ENCODE results near the gene MAN1C1. TPM values are rescaled to one million over a fixed set of nuclear protein-coding genes. Genes with fewer than 3 reads are reported as not detected.

MAN1C1 gene
- total and polyA plus RNA-seq, 9 of the 15 experiments (the other 6 are each of a cell fraction or from before 2014, with no cell fraction given): 0.04 to 0.44 (median 0.10) TPM; not detected in 3

DNA sequence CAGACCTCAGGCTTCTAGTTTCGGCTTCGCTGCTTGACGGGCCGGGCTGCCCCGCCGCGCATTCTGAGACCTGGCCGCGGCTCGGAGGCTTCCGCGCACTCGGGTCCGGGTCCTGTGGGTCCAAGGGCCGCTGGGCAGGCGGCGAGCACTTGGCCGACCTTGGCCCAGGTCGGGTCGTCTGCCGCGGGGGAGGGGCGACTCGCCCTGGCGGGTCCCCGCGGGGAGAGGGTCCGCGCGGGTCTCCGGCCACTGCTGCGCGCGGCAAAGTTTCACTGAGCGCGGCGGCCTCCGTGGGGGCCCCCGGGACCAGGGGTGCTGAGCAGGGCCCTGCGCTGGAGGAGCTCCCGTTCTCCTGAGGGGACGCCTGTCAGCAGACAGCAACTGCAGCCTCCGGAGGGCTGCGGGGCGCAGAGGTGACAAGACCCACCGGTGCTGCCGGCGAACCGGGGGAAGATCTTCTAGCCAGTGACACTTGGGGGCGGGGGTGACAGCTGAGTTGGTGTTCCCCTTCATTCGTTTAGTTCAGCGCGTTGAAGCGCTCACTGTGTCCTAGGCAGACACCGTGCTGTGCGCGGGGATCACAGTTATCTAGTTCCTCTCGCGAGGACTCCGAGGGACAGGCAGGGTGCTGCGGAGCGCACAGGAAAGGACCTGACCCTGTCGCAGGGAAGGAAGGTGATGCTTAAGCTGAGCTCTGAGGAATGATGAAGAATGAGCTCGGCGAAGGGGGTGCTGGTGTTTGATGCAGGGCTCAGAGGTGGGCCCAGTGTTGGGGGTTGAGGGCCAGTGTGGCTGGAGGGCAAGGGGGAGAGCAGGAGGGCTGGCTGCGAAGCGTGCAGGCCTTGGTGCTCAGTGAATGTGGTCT, 203.9 kb downstream of the MAN1C1 start (continued):
- no peak for TF ChIP-seq EZH2 (IDR thresholded peaks at IDR 0.05; ENCODE audit: borderline replicate concordance, low read depth, low read length)
- TF ChIP-seq RBBP5 (IDR thresholded peaks at IDR 0.05; ENCODE audit: borderline replicate concordance, insufficient read depth, low read length, poor library complexity, severe bottlenecking): peak; percentile 82
- TF ChIP-seq TRIM25 (IDR thresholded peaks at IDR 0.05; ENCODE audit: borderline replicate concordance): 0 out of 2 replicates have a peak, but pooled peaks have one; percentile 32
- TF ChIP-seq, protein P1, sequence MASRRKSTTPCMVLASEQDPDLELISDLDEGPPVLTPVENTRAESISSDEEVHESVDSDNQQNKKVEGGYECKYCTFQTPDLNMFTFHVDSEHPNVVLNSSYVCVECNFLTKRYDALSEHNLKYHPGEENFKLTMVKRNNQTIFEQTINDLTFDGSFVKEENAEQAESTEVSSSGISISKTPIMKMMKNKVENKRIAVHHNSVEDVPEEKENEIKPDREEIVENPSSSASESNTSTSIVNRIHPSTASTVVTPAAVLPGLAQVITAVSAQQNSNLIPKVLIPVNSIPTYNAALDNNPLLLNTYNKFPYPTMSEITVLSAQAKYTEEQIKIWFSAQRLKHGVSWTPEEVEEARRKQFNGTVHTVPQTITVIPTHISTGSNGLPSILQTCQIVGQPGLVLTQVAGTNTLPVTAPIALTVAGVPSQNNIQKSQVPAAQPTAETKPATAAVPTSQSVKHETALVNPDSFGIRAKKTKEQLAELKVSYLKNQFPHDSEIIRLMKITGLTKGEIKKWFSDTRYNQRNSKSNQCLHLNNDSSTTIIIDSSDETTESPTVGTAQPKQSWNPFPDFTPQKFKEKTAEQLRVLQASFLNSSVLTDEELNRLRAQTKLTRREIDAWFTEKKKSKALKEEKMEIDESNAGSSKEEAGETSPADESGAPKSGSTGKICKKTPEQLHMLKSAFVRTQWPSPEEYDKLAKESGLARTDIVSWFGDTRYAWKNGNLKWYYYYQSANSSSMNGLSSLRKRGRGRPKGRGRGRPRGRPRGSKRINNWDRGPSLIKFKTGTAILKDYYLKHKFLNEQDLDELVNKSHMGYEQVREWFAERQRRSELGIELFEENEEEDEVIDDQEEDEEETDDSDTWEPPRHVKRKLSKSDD (conservative IDR thresholded peaks at IDR 0.05; ENCODE audit: low read length): no peak
- TF ChIP-seq, protein P2, sequence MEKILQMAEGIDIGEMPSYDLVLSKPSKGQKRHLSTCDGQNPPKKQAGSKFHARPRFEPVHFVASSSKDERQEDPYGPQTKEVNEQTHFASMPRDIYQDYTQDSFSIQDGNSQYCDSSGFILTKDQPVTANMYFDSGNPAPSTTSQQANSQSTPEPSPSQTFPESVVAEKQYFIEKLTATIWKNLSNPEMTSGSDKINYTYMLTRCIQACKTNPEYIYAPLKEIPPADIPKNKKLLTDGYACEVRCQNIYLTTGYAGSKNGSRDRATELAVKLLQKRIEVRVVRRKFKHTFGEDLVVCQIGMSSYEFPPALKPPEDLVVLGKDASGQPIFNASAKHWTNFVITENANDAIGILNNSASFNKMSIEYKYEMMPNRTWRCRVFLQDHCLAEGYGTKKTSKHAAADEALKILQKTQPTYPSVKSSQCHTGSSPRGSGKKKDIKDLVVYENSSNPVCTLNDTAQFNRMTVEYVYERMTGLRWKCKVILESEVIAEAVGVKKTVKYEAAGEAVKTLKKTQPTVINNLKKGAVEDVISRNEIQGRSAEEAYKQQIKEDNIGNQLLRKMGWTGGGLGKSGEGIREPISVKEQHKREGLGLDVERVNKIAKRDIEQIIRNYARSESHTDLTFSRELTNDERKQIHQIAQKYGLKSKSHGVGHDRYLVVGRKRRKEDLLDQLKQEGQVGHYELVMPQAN (IDR thresholded peaks at IDR 0.05; ENCODE audit: borderline replicate concordance): peak; percentile 68; the same call in 1 of the 2 replicates
- TF ChIP-seq PCBP2 (IDR thresholded peaks at IDR 0.05; ENCODE audit: low read depth, low read length, poor library complexity, severe bottlenecking): no peak
- peak; percentile 17 for TF ChIP-seq HNRNPLL (IDR thresholded peaks at IDR 0.05; ENCODE audit: low read depth, low read length, poor library complexity, severe bottlenecking)
- TF ChIP-seq, protein P3, sequence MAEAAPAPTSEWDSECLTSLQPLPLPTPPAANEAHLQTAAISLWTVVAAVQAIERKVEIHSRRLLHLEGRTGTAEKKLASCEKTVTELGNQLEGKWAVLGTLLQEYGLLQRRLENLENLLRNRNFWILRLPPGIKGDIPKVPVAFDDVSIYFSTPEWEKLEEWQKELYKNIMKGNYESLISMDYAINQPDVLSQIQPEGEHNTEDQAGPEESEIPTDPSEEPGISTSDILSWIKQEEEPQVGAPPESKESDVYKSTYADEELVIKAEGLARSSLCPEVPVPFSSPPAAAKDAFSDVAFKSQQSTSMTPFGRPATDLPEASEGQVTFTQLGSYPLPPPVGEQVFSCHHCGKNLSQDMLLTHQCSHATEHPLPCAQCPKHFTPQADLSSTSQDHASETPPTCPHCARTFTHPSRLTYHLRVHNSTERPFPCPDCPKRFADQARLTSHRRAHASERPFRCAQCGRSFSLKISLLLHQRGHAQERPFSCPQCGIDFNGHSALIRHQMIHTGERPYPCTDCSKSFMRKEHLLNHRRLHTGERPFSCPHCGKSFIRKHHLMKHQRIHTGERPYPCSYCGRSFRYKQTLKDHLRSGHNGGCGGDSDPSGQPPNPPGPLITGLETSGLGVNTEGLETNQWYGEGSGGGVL (CRISPR knock-in tag; IDR thresholded peaks at IDR 0.05): no peak
- no peak for TF ChIP-seq RHOXF2B (CRISPR knock-in tag; conservative IDR thresholded peaks at IDR 0.05)
- peak; percentile 62; the same call in 1 of the 2 replicates for TF ChIP-seq ILF3 (IDR thresholded peaks at IDR 0.05; ENCODE audit: borderline replicate concordance)
- TF ChIP-seq CBX3 (IDR thresholded peaks at IDR 0.05; ENCODE audit: borderline replicate concordance in 1 of 2, low read length in 2 of 2): no peak
- no peak for TF ChIP-seq ZNF766 (CRISPR knock-in tag; conservative IDR thresholded peaks at IDR 0.05)
- TF ChIP-seq CXXC5 (CRISPR knock-in tag; IDR thresholded peaks at IDR 0.05): peak; percentile 49
- TF ChIP-seq WHSC1 (IDR thresholded peaks at IDR 0.05; ENCODE audit: low read length): no peak
- TF ChIP-seq HNRNPUL1 (IDR thresholded peaks at IDR 0.05; ENCODE audit: low read length): peak; percentile 85; the same call in 1 of the 2 replicates
- no peak for TF ChIP-seq ZNF316 (IDR thresholded peaks at IDR 0.05)
- TF ChIP-seq MYC (IDR thresholded peaks at IDR 0.05; ENCODE audit: low read depth, low read length): peak; percentile 33; the same call in 1 of the 2 replicates
- no peak for TF ChIP-seq MYC (CRISPR knock-in tag; IDR thresholded peaks at IDR 0.05; ENCODE audit: borderline replicate concordance, low read depth)
